ENCODE measurements around the gene FANCG.

The FANCG gene

DNA sequence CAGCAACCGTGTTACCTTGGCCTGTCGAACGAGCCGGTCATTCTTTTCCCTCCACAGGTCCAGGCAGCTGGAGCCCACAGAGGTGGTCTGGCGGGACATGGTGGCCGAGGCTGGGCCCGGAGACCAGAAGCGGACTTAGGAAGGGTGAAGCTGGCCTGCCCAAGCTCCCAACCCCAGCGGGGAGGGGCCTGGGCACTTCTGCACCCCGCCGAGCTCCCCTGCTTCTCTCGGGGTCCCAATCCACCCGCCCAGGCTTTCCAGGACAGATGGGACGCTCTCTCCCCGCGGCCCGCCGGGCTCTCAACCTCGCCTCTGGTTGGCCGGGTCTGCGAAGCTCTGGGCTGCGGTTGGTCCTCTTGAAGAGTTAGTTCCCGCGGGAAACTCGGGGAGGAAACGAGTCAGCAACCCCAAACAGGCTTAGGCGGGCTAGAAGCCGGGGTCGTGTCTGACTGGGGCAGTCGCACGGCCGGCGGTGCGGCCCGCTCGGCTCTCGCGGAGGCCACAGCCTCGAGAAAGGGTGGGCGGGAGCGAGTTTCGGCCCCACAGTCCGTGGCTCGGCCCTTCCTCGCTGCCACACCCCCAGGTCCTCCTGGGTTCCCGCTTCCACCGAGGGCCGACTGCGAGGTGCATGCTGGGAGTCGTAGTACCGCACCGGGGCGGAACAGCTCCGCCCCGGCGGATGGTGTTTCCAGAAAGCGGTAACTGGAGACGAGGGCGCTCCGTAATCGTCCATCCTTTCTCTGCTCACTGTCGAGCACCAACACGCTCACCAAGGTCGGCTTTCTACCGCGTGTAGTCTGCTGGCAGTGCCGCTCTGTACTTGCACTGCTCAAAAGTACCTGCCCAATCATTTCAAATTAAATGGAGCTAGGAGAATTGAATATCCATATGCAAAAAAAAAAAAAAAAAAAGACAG lies at the start of gene FANCG:
FANCG (minus strand) TSS at position 517 of the 916 bp plus-strand sequence; CDS start at position 99, 418 bp downstream.
- peak; percentile 97 for DNase-seq

DNA sequence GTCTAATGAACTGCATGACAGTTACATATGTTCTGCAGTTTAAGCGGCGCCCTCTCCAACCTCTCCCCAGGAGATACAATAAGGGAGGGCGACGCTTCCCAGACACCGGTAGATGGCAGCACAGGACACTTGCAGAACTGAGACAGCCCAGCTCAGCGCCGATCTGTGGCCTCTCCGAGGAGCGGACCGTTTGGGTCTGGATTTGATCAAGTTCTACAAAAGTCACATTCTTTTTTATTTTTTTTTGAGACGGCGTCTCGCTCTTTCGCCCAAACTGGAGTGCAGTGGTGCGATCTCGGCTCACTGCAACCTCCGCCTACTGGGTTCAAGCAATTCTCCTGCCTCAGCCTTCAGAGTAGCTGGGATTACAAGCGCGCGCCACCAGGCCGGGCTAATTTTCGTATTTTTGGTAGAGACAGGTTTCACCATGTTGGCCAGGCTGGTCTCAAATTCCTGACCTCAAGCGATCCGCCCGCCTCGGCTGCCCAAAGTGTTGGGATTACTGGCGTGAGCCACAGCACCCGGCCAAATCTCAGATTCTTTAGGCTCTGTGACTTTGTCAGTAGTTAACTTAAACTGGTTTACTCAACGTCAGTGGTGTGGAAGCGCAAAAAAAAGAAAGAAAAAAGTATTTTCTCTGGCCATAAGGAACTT lies 37.3 kb upstream of the FANCG start:
- peak; percentile 92 for DNase-seq

- DNase-seq, result no peak
These were observed 36.8 kb upstream of the FANCG start for GRCh38 chr9:35116539-35116897.

GRCh38 chr9:35115680-35116538 lies 36.2 kb upstream of the FANCG start, which contains the start of gene ATOSB:
ATOSB (minus strand) TSS chr9:35115862; CDS start chr9:35108274, 7,588 bp downstream.
- peak; percentile 99 for DNase-seq

GRCh38 chr9:35114840-35115628 lies 35.3 kb upstream of the FANCG start:
- DNase-seq, result peak; percentile 22

- DNase-seq, result peak; percentile 87
These were observed 34.5 kb upstream of the FANCG start for GRCh38 chr9:35114113-35114839.

DNA sequence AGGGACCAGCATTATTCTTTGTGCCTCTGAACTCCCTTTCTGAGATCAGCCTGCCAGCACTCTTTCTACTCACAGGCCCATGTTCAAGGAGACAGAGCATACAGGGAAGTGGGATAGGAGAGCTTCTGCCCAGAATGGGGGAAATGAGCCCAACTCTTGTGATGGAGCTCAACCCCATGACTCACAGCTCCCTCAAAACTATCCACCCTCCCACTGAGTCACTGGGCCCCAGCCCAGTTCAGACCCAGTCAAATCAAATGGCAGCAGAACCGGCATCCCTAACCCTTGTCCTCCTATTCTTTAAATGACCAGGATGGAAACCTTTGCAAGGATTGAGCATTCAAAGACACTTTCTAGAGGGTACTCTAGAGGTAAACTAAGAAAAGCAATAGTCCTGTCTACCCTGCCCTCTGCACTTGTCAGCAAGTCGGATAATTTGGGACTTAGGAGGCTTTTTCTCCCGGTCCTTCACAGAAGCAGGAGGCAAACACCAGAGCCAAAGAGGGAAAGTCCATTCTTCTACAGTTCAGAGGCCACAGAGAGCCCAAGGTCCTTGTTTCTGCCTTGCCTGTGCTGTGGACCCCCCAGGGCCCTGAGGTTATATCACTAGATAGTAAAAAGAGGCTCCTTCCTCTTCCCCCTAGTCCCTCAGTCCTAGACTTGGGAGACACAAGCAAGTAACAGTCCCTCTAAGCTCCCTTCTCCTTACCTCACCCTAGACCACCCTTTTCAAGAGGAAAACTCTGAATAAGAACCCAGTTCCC lies 32.7 kb upstream of the FANCG start:
- no peak for DNase-seq

GRCh38 chr9:35111001-35111933 lies 31.5 kb upstream of the FANCG start:
- peak; percentile 99 for DNase-seq

DNA sequence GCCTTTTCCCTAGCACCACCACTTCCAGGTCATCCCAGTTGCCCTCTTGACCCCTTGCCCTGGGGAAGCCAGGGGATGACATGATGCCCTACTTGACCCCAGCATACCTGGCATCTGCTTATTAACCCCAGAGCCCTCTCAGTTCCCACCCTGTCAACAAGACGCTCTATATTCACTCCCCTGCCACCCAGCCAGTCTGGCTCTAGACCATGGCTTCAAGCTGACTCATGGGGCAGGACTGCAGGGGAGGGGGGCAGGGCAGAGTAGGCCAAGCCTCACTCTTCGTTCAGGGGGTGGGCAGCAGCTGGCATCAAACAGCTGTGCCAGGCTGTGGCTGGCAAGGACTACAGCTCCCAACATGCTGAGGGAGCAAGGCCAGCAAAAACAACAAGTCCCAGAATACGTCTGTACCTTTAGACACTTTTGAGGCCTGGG lies 30.6 kb upstream of the FANCG start:
- no peak for DNase-seq

GRCh38 chr9:35108946-35109575 lies 29.3 kb upstream of the FANCG start:
- no peak for DNase-seq

DNA sequence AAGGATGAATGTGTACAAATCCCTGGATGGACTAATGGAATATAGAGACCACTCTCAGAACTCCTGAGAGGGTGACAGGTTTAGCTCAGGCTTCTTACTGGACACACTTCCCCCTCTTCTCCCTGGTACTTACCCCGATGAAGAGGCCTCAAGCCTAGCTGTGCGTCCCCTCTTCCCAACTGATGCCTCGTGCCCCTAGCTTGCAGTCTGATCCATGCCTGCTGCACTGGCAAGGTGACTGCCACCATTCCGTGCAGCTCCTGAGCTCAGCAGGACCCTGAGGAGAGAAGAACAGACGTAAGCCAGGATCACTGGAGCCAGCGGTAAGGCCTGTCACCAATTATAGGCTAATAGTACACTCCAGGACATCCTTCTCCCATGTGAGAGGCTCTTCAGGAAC lies 28.7 kb upstream of the FANCG start:
- DNase-seq, result no peak

GRCh38 chr9:35107297-35108290 lies 27.9 kb upstream of the FANCG start:
- DNase-seq, result no peak

DNA sequence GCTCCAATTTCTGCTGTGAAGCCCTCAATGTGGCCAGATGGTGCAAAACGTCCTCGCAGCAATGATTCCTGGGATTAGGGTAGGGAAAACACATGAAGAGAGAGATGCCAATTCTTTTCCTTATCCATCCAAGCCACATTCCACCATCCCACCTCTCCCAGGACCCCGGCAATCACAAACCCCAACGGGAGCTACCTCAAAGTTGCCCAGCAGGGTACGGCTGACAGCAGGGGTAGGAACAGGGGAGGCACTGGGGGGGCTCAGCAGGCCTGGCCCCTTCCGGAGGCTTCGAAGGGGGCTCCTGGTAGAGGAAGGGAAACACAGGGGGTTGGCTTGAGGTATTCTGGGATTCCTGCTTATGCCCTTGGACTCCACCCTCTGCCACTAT lies 26.6 kb upstream of the FANCG start:
- no peak for DNase-seq

DNA sequence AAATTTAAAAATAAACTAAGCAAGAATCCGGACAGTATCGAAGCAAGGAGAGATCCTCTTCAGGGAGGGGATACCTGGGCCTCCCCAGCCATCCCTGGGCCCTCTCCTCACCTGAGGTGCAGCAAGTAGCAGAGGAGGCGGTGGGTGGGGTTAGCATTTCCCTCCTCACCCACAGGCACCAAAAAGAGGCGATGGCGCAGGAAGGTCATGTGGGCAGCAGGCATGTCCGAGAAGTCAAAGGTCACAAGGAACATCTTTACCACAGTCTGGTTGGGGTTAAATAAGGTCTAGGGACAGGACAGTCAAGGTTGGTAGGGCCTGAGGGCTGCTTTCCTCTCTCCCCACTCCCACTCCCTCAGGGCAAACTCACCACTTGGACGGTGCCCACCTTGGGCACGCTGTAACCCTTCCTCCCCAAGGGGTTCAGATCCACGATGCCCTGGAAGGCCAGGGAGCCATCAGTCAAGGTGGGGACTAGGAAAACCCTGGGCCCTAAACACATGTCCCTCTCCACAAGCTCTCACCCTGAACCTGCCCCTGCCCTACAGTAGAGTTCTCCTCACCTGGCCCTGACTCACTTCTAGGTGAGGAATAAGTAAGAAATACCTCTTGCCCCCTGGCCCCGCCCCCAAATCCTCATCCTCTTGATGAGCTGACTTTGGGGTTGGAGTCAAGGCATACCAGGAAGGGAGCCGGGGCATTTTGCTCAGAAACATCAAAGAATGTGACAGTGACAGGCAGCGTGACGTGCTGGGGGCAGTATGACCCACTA lies 26.0 kb upstream of the FANCG start:
- DNase-seq, result no peak

DNA sequence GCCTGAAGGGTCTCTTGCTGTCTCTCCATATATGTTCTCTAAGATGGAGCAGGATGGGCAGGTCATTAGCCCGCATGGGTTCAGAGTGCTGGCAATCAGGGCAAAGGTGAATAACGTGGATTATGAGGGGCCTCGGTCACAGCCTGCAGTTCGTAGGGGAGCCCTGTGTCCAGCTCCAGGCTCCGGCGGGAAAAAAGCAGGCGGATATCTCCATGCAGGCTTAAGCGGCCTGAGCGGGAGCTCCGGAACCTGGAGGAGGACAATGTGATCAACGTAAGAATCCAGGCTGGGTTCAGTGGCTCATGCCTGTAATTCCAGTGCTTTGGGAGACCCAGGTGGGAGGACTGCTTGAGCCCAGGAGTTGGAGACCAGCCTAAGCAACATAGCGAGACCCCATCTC lies 25.4 kb upstream of the FANCG start:
- DNase-seq, result no peak

GRCh38 chr9:35104586-35104985 lies 24.8 kb upstream of the FANCG start:
- DNase-seq, result no peak

GRCh38 chr9:35103660-35104191 lies 24.0 kb upstream of the FANCG start:
- no peak for DNase-seq

All from NCI-H146 (cell line).